HG02970 (cell line): Measurements from ENCODE around the gene THAP4.

Experiments used
- ATAC-seq: cut with Tn5 transposase; IDR thresholded peaks from one replicate; pipeline ENCODE4 v1.9.1; 2021; ENCODE audit warnings: mild to moderate bottlenecking, moderate library complexity, moderate number of reproducible peaks; ENCODE audit not compliant: unreplicated experiment, low FRiP score

THAP4 gene

GRCh38 chr2:241534701-241535375, 102.1 kb downstream of the THAP4 start:
- ATAC-seq: no peak
